Measurements from ENCODE around the gene MYOF. TPM values are rescaled to one million over a fixed set of nuclear protein-coding genes. Genes with fewer than 3 reads are reported as not detected.

The MYOF gene
- total RNA-seq, 4 donors from 2014 or later = 61.1 to 123 (median 99.6) TPM

GRCh38 chr10:93434991-93435491 is 47.1 kb downstream of the MYOF start:
- no peak for DNase-seq
- intact Hi-C loops (cut with DNase I) = loop anchor here (5.0 kb wide), 1 partner anchor 47 kb away; the partner anchor contains the start of gene MYOF
- Histone ChIP-seq H3K36me3 (peaks cover 0 to 13% (median 0%) of the 10 kb centered on the region in 3 donors), H3K9me3 (no peaks in the 10 kb centered on the region), H3K27ac (peak overlapping the region; percentile 93 to 99 (median 98)), H3K4me1 (peaks cover 34 to 83% (median 57%) of the 10 kb centered on the region in 3 donors), H3K4me3 (no peak overlapping the region), H3K27me3 (no peaks in the 10 kb centered on the region)
- TF ChIP-seq CTCF (IDR thresholded peaks at IDR 0.05) = no peak
- TF ChIP-seq POLR2A (IDR thresholded peaks at IDR 0.05) = no peak
- 34 to 48% methylated on average over 6 of the region's 6 CpGs for WGBS, 2 donors

- 83 to 90% methylated on average over 2 to 4 of the region's 4 CpGs for WGBS, 2 donors
- DNase-seq = no peak
- Histone ChIP-seq H3K9me3 (no peaks in the 10 kb centered on the region), H3K27me3 (no peaks in the 10 kb centered on the region), H3K36me3 (peaks cover 0 to 29% (median 0%) of the 10 kb centered on the region in 3 donors), H3K4me1 (peaks cover 10 to 74% (median 36%) of the 10 kb centered on the region in 3 donors), H3K27ac (peak overlapping the region in 2 of 4 donors; percentile 29 to 99), H3K4me3 (no peak overlapping the region)
- intact Hi-C loops (cut with DNase I) = no loop called here
- no peak for TF ChIP-seq CTCF (IDR thresholded peaks at IDR 0.05)
- no peak for TF ChIP-seq POLR2A (IDR thresholded peaks at IDR 0.05)
These were observed 50.8 kb downstream of the MYOF start for GRCh38 chr10:93431361-93431760.

- H3K27me3 ChIP-seq = no peaks in the 10 kb centered on the region
- DNase-seq = no peak
- no peaks in the 10 kb centered on the region for H3K9me3 ChIP-seq
- H3K4me1 ChIP-seq = peaks cover 13 to 75% (median 26%) of the 10 kb centered on the region in 3 donors
- intact Hi-C loops (cut with DNase I) = no loop called here
- 89 to 92% methylated on average over 3 to 5 of the region's 6 CpGs for WGBS, 2 donors
- peak overlapping the region; percentile 35 to 80 (median 56) for H3K27ac ChIP-seq
- TF ChIP-seq CTCF (IDR thresholded peaks at IDR 0.05) (no peak), POLR2A (IDR thresholded peaks at IDR 0.05) (no peak)
- no peak overlapping the region for H3K4me3 ChIP-seq
- peaks cover 0 to 62% (median 3%) of the 10 kb centered on the region in 3 donors for H3K36me3 ChIP-seq
These were observed 56.3 kb downstream of the MYOF start for GRCh38 chr10:93425861-93426260.

GRCh38 chr10:93422118-93422517 is 60.0 kb downstream of the MYOF start:
- peak overlapping the region; percentile 27 to 76 (median 70) for H3K27ac ChIP-seq
- no peak overlapping the region for H3K4me3 ChIP-seq
- peaks cover 0 to 60% (median 3%) of the 10 kb centered on the region in 3 donors for H3K36me3 ChIP-seq
- 52 to 83% methylated on average over 4 of the region's 4 CpGs for WGBS, 2 donors
- intact Hi-C loops (cut with DNase I) = no loop called here
- TF ChIP-seq POLR2A (IDR thresholded peaks at IDR 0.05) (no peak), CTCF (IDR thresholded peaks at IDR 0.05) (no peak)
- H3K9me3 ChIP-seq = no peaks in the 10 kb centered on the region
- no peaks in the 10 kb centered on the region for H3K27me3 ChIP-seq
- no peak for DNase-seq
- H3K4me1 ChIP-seq = peaks cover 8 to 83% (median 18%) of the 10 kb centered on the region in 3 donors

GRCh38 chr10:93420944-93421825 is 60.9 kb downstream of the MYOF start:
- no peak for DNase-seq
- Histone ChIP-seq H3K4me1 (peaks cover 8 to 74% (median 16%) of the 10 kb centered on the region in 3 donors), H3K9me3 (no peaks in the 10 kb centered on the region), H3K27me3 (no peaks in the 10 kb centered on the region), H3K36me3 (peaks cover 0 to 70% (median 3%) of the 10 kb centered on the region in 3 donors), H3K27ac (peak overlapping the region; percentile 27 to 76 (median 70)), H3K4me3 (no peak overlapping the region)
- intact Hi-C loops (cut with DNase I) = no loop called here
- TF ChIP-seq POLR2A (IDR thresholded peaks at IDR 0.05) (no peak), CTCF (IDR thresholded peaks at IDR 0.05) (no peak)
- 61 to 63% methylated on average over 5 to 6 of the region's 6 CpGs for WGBS, 2 donors
